Activated CD8-positive, alpha-beta memory T cell treated with anti-CD3 and anti-CD28 coated beads, Interleukin-2, amount 50 U/mL, for 48 hours (primary cell): Measurements from ENCODE around the gene TRIM9.

Source experiments
- DNase-seq: peaks from one replicate; pipeline ENCODE4 v3.0.0-alpha.2; 2020

Gene TRIM9

GRCh38 chr14:51094901-51095853 is at the start of gene TRIM9:
TSS of gene TRIM9 (minus strand) at chr14:51095105. CDS start at chr14:51094939, 166 bp downstream.
- DNase-seq, result peak; percentile 92

GRCh38 chr14:51140856-51141255 is 46.0 kb upstream of the TRIM9 start:
- DNase-seq, result no peak

GRCh38 chr14:51140338-51140737 is 45.4 kb upstream of the TRIM9 start:
- DNase-seq, result no peak

- DNase-seq, result no peak
Measured at GRCh38 chr14:51139121-51139681, 44.3 kb upstream of the TRIM9 start.

GRCh38 chr14:51138404-51139103 is 43.6 kb upstream of the TRIM9 start:
- no peak for DNase-seq

GRCh38 chr14:51131516-51131915 is 36.6 kb upstream of the TRIM9 start:
- DNase-seq, result no peak

GRCh38 chr14:51129130-51129529 is 34.2 kb upstream of the TRIM9 start:
- no peak for DNase-seq

- DNase-seq, result no peak
Measured at GRCh38 chr14:51124029-51124428, 29.1 kb upstream of the TRIM9 start.

- no peak for DNase-seq
Measured at GRCh38 chr14:51121096-51121495, 26.2 kb upstream of the TRIM9 start.

- no peak for DNase-seq
Measured at GRCh38 chr14:51119411-51120051, 24.6 kb upstream of the TRIM9 start.

GRCh38 chr14:51118993-51119392 is 24.1 kb upstream of the TRIM9 start:
- DNase-seq, result no peak

- no peak for DNase-seq
Measured at GRCh38 chr14:51117593-51117992, 22.7 kb upstream of the TRIM9 start.

GRCh38 chr14:51116682-51117081 is 21.8 kb upstream of the TRIM9 start:
- DNase-seq, result no peak

GRCh38 chr14:51109651-51110050 is 14.7 kb upstream of the TRIM9 start:
- DNase-seq, result no peak

GRCh38 chr14:51107801-51108200 is 12.9 kb upstream of the TRIM9 start:
- no peak for DNase-seq

- no peak for DNase-seq
Measured at GRCh38 chr14:51104467-51104866, 9.6 kb upstream of the TRIM9 start.

GRCh38 chr14:51097287-51097686 is 2.4 kb upstream of the TRIM9 start:
- no peak for DNase-seq

- no peak for DNase-seq
Measured at GRCh38 chr14:51096870-51097269, 2.0 kb upstream of the TRIM9 start.

GRCh38 chr14:51095854-51096823 is 1.2 kb upstream of the TRIM9 start:
- peak; percentile 60 for DNase-seq

- peak; percentile 65 for DNase-seq
Measured at GRCh38 chr14:51094282-51094821, 553 bp downstream of the TRIM9 start.
